Measurements from ENCODE around the gene NACC1. TPM values are rescaled to one million over a fixed set of nuclear protein-coding genes. Genes with fewer than 3 reads are reported as not detected.

Gene NACC1
- total and polyA plus RNA-seq, 2 of the 13 experiments (the other 11 are each of a cell fraction or from before 2014, with no cell fraction given): 31.8 to 42.3 TPM

GRCh38 chr19:13150187-13150930, 32.3 kb downstream of the NACC1 start, which contains the start of the genes IER2 and STX10 (continued):
- no peak for TF ChIP-seq ZBTB44 (CRISPR knock-in tag; IDR thresholded peaks at IDR 0.05)
- TF ChIP-seq SMYD3 (CRISPR knock-in tag; IDR thresholded peaks at IDR 0.05): peak; percentile 80; the same call in 1 of the 2 replicates
- TF ChIP-seq CSRNP2 (CRISPR knock-in tag; conservative IDR thresholded peaks at IDR 0.05; ENCODE audit: low read depth): no peak
- TF ChIP-seq HMG20B (CRISPR knock-in tag; conservative IDR thresholded peaks at IDR 0.05): peak; percentile 50; the same call in 1 of the 2 replicates
- TF ChIP-seq MIER2 (CRISPR knock-in tag; IDR thresholded peaks at IDR 0.05): peak; percentile 38; the same call in 1 of the 2 replicates
- TF ChIP-seq POGK (CRISPR knock-in tag; conservative IDR thresholded peaks at IDR 0.05): peak; percentile 26; the same call in 1 of the 2 replicates
- no peak; the same call in 1 of the 2 replicates for TF ChIP-seq ZNF567 (CRISPR knock-in tag; IDR thresholded peaks at IDR 0.05; ENCODE audit: borderline replicate concordance)
- peak; percentile 56; the same call in 1 of the 2 replicates for TF ChIP-seq TFDP1 (CRISPR knock-in tag; IDR thresholded peaks at IDR 0.05; ENCODE audit: borderline replicate concordance)
- TF ChIP-seq MAZ (IDR thresholded peaks at IDR 0.05; ENCODE audit: borderline replicate concordance, low read depth, low read length): peak; percentile 82
- peak; percentile 94 for TF ChIP-seq MAZ (CRISPR knock-in tag; IDR thresholded peaks at IDR 0.05; ENCODE audit: low read depth)
- TF ChIP-seq BCLAF1 (IDR thresholded peaks at IDR 0.05): no peak
- no peak for TF ChIP-seq ZC3H13 (CRISPR knock-in tag; IDR thresholded peaks at IDR 0.05)
- TF ChIP-seq HES4 (CRISPR knock-in tag; IDR thresholded peaks at IDR 0.05; ENCODE audit: borderline replicate concordance): 0 out of 2 replicates have a peak, but pooled peaks have one; percentile 25
- no peak for TF ChIP-seq ATF3 (CRISPR knock-in tag; IDR thresholded peaks at IDR 0.05)
- no peak for TF ChIP-seq ZNF30 (CRISPR knock-in tag; IDR thresholded peaks at IDR 0.05)
- TF ChIP-seq RCOR2 (CRISPR knock-in tag; IDR thresholded peaks at IDR 0.05): peak; percentile 55; the same call in 1 of the 2 replicates
- TF ChIP-seq ZBTB21 (CRISPR knock-in tag; IDR thresholded peaks at IDR 0.05): no peak
- no peak for TF ChIP-seq ZNF432 (CRISPR knock-in tag; IDR thresholded peaks at IDR 0.05; ENCODE audit: borderline replicate concordance)

Measured in HepG2 (cell line).